Right lobe of liver (tissue), 4 donors: ENCODE data around the gene SIGLEC15.

Source experiments
- CTCF ChIP-seq, 4 donors: fragments of 200-600 bp in 3 of 4; fragments of 450-650 bp in 1 of 4; IDR thresholded peaks; one replicate each; pipeline versions ENCODE4 v1.5.1 to v1.8.0; 2016 to 2022; ENCODE audit warnings: antibody characterized with exemption in 4 of 4, mild to moderate bottlenecking in 2 of 4
- POLR2A ChIP-seq: fragments of 450-650 bp; IDR thresholded peaks from one replicate; pipeline ENCODE4 v1.6.1; 2017; ENCODE audit warnings: antibody characterized with exemption, mild to moderate bottlenecking
- donor health status: DM: no; HTN: no; CAD: no.
- donor health status: DM: no; HTN: no; CAD: no.
- donor health status: DM: no; HTN: yes; CAD: no.

DNA sequence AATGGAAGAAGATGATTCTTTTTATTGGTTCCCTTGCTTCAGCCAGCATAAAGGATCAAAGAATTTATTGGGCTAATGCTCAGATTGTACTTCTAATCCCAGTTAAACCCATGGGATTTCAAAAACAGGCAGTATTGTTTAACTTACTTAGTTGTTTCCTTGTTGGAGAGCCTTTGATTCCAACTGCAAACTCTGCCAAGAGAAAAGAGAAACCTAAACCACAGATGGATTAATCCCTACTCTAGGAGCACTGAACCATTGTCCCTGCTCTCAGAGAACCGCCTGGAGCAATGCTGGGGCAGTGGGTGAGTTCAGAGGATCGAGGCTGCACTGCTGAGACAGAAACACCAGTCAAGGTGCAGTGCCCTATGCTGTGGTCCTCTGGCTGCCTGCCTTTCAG is 44.9 kb upstream of the SIGLEC15 start:
- no peak for TF ChIP-seq POLR2A
- TF ChIP-seq CTCF (IDR thresholded peaks at IDR 0.05): no peak
